ENCODE data around the gene GRID1. TPM values are rescaled to one million over a fixed set of nuclear protein-coding genes. Genes with fewer than 3 reads are reported as not detected.

The GRID1 gene
- total RNA-seq, 1 donor, result not detected

- TF ChIP-seq CTCF (IDR thresholded peaks at IDR 0.05; ENCODE audit: insufficient read depth, low read length), result no peak
- H3K4me3 ChIP-seq (ENCODE audit: low read depth, low read length), result no peak overlapping the region
Observed at GRCh38 chr10:86169506-86170254, 196.9 kb downstream of the GRID1 start.

GRCh38 chr10:86169066-86169465, 197.5 kb downstream of the GRID1 start:
- H3K4me3 ChIP-seq (ENCODE audit: low read depth, low read length), result no peak overlapping the region
- no peak for TF ChIP-seq CTCF (IDR thresholded peaks at IDR 0.05; ENCODE audit: insufficient read depth, low read length)
- no peak for DNase-seq (ENCODE audit: low read depth)

More at GRCh38 chr10:86169506-86170254, 196.9 kb downstream of the GRID1 start:
- DNase-seq (ENCODE audit: low read depth), result no peak

GRCh38 chr10:86168256-86168655, 198.3 kb downstream of the GRID1 start:
- DNase-seq (ENCODE audit: low read depth), result no peak
- H3K4me3 ChIP-seq (ENCODE audit: low read depth, low read length), result no peak overlapping the region
- TF ChIP-seq CTCF (IDR thresholded peaks at IDR 0.05; ENCODE audit: insufficient read depth, low read length), result no peak

- DNase-seq (ENCODE audit: low read depth), result no peak
- TF ChIP-seq CTCF (IDR thresholded peaks at IDR 0.05; ENCODE audit: insufficient read depth, low read length), result no peak
- H3K4me3 ChIP-seq (ENCODE audit: low read depth, low read length), result no peak overlapping the region
Observed at GRCh38 chr10:86167762-86168128, 198.8 kb downstream of the GRID1 start.

GRCh38 chr10:86167121-86167761, 199.4 kb downstream of the GRID1 start:
- no peak overlapping the region for H3K4me3 ChIP-seq (ENCODE audit: low read depth, low read length)
- DNase-seq (ENCODE audit: low read depth), result no peak
- no peak for TF ChIP-seq CTCF (IDR thresholded peaks at IDR 0.05; ENCODE audit: insufficient read depth, low read length)

- no peak for TF ChIP-seq CTCF (IDR thresholded peaks at IDR 0.05; ENCODE audit: insufficient read depth, low read length)
- DNase-seq (ENCODE audit: low read depth), result no peak
Observed at GRCh38 chr10:86165666-86166065, 200.9 kb downstream of the GRID1 start.

More at GRCh38 chr10:86165666-86166065, 200.9 kb downstream of the GRID1 start:
- no peak overlapping the region for H3K4me3 ChIP-seq (ENCODE audit: low read depth, low read length)

All from fibroblast of the aortic adventitia (primary cell).